Measurements from ENCODE around the gene ACTR2. TPM values are rescaled to one million over a fixed set of nuclear protein-coding genes. Genes with fewer than 3 reads are reported as not detected.

ACTR2 gene
- total RNA-seq, 1 donor from 2014 or later = 95.3 TPM

DNA sequence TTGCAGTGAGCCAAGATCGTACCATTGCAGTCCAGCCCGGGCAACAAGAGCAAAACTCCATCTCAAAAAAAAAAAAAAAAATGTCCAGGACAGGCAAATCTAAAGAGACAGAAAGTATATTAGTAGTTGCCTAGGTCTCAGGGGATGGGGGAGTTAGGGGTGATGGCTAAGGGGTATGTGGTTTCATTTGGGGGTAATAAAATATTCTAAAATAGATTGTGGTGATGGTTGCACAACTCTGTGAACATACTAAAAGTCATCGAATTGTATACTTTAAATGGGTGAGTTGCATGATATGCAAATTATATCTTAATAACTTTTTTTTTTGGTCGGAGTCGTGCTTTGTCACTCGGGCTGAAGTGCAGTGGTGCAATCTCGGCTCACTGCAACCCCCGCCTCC, 34.2 kb upstream of the ACTR2 start:
- no peak for DNase-seq (ENCODE audit: low read depth)
- TF ChIP-seq, protein P1, sequence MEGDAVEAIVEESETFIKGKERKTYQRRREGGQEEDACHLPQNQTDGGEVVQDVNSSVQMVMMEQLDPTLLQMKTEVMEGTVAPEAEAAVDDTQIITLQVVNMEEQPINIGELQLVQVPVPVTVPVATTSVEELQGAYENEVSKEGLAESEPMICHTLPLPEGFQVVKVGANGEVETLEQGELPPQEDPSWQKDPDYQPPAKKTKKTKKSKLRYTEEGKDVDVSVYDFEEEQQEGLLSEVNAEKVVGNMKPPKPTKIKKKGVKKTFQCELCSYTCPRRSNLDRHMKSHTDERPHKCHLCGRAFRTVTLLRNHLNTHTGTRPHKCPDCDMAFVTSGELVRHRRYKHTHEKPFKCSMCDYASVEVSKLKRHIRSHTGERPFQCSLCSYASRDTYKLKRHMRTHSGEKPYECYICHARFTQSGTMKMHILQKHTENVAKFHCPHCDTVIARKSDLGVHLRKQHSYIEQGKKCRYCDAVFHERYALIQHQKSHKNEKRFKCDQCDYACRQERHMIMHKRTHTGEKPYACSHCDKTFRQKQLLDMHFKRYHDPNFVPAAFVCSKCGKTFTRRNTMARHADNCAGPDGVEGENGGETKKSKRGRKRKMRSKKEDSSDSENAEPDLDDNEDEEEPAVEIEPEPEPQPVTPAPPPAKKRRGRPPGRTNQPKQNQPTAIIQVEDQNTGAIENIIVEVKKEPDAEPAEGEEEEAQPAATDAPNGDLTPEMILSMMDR (conservative IDR thresholded peaks at IDR 0.05; ENCODE audit: low read depth, low read length) = no peak
- no peak overlapping the region for H3K4me3 ChIP-seq (ENCODE audit: low read depth, low read length)

DNA sequence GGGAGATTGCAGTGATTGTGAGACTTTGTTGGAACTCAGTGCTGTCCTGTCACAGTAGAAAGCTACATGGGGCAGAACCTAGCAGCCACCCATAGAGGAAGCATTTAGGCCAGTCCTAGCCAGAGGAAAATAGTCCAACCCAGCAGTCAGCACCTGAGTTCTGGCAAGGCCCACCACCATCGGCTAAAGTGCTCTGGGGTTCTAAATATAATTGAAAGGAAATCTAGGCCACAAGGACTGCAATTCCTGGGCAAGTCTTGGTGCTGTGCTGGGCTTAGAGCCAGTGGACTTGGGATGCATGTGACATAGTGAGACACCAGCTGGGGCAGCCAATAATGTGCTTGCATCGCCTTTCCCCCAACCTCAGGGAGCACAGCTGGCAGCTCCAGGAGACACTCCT, 28.9 kb upstream of the ACTR2 start:
- no peak for DNase-seq (ENCODE audit: low read depth)
- no peak overlapping the region for H3K4me3 ChIP-seq (ENCODE audit: low read depth, low read length)
- TF ChIP-seq, protein P1 (conservative IDR thresholded peaks at IDR 0.05; ENCODE audit: low read depth, low read length) = no peak

DNA sequence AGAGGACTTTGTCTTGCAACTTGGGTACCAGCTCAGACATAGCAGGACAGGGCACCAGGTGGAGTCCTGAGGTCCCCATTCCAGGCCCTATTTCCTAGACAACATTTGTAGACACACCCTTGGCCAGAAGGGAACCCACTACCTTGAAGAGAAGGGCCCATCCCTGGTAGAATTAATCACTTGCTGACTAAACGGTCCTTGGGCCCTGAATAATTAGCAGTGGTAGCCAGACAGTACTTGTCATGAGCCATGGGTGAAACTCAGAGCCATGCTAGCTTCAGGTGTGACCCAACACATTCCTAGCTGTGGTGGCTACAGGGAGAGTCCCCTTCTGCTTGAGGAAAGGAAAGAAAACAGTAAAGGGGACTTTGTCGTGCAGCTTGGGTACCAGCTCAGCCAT, 28.5 kb upstream of the ACTR2 start:
- TF ChIP-seq, protein P1 (conservative IDR thresholded peaks at IDR 0.05; ENCODE audit: low read depth, low read length) = no peak
- no peak for DNase-seq (ENCODE audit: low read depth)
- H3K4me3 ChIP-seq (ENCODE audit: low read depth, low read length) = no peak overlapping the region

DNA sequence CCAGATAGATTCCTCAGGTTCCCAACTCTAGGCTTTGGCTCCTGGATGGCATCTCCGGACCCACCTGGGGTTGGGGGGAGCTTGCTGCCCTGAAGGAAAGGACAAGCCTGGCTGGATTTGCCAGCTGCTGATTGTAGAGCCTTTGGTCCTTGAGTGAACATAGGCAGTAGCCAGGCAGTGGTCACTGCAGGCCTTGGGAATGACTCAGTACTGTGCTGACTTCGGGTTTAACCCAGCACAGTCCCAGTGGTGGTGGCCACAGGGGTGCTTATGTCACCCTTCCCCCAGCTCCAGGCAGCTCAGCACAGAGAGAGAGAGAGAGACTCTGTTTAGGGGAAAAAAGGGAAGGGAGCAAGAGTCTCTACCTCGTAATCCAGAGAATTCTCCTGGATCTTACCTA, 27.7 kb upstream of the ACTR2 start:
- no peak for DNase-seq (ENCODE audit: low read depth)
- TF ChIP-seq, protein P1 (conservative IDR thresholded peaks at IDR 0.05; ENCODE audit: low read depth, low read length) = no peak

DNA sequence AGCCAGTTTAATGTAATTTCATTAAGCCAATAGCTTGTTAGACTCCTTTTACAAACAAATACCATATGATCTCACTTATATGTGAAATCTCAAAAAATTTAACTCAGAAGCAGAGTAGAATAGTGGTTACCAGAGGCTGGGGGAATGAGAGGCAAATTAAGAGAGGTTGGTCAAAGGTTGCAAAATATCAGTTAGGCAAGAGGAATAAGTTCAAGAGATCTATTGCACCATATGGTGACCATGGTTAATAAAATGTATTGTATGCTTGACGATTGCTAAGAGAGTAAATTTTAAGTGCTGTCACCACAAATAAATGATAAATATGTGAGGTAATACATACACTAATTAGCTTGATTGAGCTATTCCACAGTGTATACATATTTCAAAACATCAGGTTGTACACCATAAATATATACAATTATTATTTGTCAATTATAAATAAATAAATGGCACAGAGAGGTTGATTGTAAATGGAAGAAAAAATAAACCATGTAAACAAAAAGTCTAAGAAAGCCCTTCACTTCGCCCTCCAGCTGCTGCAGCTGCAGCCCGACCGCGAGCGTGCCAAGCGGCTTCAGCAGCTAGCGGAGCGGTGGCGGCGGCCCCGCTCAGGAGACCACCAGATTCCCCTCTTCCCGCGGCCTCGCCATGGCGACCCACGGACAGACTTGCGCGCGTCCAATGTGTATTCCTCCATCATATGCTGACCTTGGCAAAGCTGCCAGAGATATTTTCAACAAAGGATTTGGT, 23.0 kb upstream of the ACTR2 start:
- TF ChIP-seq, protein P1 (conservative IDR thresholded peaks at IDR 0.05; ENCODE audit: low read depth, low read length) = no peak

More for the DNA sequence above, 27.7 kb upstream of the ACTR2 start:
- no peak overlapping the region for H3K4me3 ChIP-seq (ENCODE audit: low read depth, low read length)

DNA sequence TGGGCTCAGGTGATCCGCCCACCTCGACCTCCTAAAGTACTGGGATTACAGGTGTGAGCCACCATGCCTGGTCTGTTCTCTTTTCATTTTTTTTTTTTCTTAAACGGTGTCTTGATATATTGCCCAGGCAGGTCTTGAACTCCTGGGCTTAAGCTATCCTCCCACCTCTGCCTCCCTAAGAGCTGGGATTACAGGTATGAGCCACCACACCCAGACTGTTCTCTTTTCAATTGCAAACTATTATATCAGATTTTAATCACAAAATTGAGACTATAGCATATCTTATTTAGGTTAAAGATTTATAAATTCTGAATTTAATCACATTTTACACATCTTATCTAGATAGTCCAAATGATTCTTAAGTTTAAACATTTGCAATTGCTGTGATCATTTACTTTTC, 15.5 kb upstream of the ACTR2 start:
- TF ChIP-seq, protein P1 (conservative IDR thresholded peaks at IDR 0.05; ENCODE audit: low read depth, low read length) = no peak
- H3K4me3 ChIP-seq (ENCODE audit: low read depth, low read length) = no peak overlapping the region
- no peak for DNase-seq (ENCODE audit: low read depth)

More for the DNA sequence above, 23.0 kb upstream of the ACTR2 start:
- DNase-seq (ENCODE audit: low read depth) = no peak
- no peak overlapping the region for H3K4me3 ChIP-seq (ENCODE audit: low read depth, low read length)

DNA sequence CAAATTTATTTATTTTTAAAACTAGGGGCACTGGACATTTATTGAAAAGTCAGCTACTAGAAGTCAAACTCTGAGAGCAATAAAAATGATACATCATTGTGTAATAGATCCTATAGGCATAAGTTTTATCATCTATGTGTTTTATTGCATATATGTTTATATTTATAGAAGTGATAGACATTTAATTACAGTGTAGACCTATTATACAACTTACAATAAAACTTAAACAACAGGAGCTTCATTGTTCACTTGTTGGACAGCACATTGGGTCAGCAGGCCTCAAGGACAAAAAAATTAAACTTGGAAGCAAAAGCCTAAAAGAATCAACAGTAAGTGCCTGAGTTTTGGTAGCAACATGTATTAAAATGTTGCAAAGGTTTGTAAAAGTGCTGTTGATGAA, 15.0 kb upstream of the ACTR2 start:
- no peak for DNase-seq (ENCODE audit: low read depth)

More for the DNA sequence above, 15.0 kb upstream of the ACTR2 start:
- TF ChIP-seq, protein P1 (conservative IDR thresholded peaks at IDR 0.05; ENCODE audit: low read depth, low read length) = no peak
- H3K4me3 ChIP-seq (ENCODE audit: low read depth, low read length) = no peak overlapping the region

Data from epithelial cell of proximal tubule (primary cell).